NCI-H2171 treated with DMSO at 0.1 percent for 48 hours (cell line): ENCODE results near the gene WFDC6.
"Not testable (repeated sequence)": the region's sequence is repeated elsewhere in the genome, so short reads cannot be mapped to it uniquely, and the experiment has no call there.

Experiments used
- DNase-seq: peaks from one replicate; lab custom pipeline; 2025; lab: John Stamatoyannopoulos, UW

Gene WFDC6

DNA sequence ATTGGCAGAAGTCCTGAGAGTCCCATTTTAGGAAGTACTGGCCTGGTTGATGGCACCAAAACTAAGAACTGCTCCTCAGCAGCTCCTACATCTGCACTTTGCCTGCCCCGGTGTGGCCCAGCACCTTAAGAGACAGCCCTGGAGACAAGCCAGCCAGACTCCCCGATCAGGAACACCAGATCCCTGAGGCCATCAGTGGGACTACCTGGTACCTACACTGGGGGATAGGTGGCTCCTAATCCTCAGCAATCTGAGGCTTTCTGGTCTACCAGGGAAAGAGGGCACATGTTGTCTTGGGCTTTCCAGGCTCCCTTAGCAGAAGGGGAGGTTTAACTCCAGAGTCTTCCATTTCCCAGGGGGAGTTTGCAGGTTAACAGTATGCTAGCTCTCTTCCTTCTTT, at the start of gene WFDC6:
TSS of gene WFDC6 (minus strand) at position 101 of the 400 bp plus-strand sequence. CDS start at position 26, 75 bp downstream.
- no peak for DNase-seq

DNA sequence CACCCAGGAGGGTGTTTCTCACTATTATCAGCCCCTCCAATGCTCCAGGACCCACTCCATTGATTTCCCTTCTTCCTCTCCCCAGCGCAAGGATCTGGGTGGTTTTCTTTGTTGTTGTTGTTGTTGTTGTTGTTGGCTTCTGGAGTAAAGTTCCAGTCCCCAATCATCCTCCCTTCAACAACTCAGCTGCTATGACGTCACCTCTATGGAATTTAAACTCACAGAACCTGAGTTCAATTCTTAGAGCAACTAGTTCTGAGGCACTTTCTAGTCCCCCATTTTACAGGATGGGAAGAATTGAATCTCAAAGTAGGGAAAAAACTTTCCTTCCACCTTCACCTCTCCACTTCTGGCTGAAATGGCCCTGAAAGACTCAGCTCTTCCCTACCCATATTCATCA, 49.5 kb upstream of the WFDC6 start:
- no peak for DNase-seq

DNA sequence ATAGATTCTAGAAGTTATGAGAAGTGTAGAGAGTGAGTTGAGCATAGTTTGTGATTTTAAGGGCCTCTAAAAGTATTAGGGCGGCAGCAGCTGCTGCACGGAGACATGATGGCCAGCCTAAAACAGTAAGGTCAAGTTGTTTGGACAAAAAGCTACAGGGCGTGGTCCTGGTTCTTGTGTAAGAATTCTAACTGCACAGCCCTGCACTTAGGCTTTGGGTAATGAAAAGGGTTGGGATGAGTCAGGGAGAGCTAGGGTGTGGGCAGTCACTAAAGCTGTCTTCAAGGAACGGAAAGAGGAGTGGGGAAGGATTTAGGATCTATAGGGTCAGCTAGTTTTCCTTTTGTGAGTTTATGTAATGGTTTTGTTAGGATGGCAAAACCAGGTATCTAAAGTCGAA, 46.7 kb upstream of the WFDC6 start:
- not testable (repeated sequence) for DNase-seq

DNA sequence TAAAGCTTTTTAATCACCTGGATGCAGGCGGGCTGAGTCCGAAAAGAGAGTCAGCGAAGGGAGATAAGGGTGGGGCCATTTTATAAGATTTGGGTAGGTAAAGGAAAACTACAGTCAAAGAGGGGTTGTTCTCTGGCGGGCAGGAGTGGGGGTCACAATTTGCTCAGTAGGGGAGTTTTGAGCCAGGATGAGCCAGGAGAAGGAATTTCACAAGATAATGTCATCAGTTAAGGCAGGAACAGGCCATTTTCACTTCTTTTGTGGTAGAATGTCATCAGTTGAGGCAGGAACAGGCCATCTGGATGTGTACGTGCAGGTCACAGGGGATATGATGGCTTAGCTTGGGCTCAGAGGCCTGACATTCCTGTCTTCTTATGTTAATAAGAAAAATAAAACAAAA, 45.0 kb upstream of the WFDC6 start:
- DNase-seq, result not testable (repeated sequence)

DNA sequence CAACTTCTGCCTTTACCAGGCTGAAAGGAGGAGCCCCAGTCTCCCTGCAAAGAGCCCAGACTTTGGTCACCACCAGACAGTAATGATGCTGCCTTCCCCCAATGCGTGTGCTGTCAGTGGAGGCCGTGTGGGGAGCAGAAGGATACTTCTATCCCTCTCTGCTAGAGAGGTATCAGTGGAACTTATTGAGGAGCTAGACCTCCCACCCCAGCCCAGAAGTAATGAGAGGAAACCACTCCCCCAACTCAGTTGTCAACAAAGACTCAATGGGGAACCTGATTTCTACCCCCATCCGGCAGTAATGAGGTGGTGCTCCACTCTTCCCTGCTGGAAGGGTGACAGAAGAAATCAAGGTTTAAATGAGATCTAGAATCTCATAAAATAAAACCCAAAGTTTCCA, 44.2 kb upstream of the WFDC6 start:
- DNase-seq, result no peak

DNA sequence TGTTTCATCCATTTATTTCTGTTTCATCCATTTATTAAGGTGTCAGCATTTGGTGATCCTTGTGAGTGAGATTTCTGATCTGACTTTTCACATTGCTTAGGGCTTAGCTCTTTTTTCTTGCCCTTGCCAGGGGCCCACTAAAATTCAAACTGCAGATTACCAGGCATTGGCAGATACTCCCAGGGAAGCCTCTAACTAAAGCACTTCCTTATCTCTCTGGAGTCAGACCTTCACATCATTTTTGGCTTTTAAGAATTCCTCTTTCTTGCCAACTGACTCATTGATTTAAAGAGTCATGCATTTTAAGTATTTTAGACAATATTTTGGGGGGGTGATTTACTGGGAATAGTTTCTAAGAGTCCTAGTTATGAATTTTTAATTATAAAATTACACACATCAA, 42.4 kb upstream of the WFDC6 start:
- no peak for DNase-seq

DNA sequence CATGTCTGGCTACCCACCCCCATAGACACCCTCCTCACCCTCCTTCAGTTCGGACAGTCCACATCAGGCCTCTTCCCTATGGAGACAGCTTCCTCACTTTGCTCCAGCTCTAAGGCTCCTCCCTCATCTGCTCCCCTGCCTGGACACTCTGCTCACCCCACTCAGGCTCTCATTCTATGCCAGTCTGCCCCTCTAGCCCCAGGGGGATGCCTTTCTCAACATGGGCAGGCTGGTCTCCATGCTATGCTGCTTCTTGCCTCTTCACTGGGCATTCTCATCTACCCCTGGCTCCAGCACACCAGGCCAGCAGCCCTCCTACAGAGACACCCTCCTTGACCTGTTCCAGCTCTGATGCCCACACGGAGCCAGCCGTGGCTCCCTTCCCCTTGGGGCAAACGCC, 39.9 kb upstream of the WFDC6 start, which contains the start of gene WFDC8:
TSS of gene WFDC8 (minus strand) at position 101 of the 400 bp plus-strand sequence. CDS start at position 64, 37 bp downstream.
- no peak for DNase-seq

DNA sequence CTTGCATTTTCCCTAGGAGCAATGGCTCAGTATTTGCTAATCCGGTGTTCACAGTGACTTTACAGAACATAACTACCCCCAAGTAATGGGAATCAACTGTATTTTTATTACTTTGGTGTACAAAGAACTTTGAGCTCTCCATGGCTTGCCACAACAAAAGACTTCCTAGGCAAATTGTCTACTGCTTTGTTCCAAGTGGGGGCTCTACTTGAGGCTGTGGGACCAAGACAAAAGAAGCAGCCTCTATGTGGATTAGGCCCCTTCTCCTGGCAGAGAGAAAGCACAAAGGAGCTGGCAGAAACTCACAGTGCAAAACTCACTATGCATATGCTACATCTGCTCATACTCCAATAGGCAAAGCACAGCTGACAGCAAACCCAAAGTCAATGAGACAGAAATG, 38.9 kb upstream of the WFDC6 start:
- DNase-seq, result no peak

DNA sequence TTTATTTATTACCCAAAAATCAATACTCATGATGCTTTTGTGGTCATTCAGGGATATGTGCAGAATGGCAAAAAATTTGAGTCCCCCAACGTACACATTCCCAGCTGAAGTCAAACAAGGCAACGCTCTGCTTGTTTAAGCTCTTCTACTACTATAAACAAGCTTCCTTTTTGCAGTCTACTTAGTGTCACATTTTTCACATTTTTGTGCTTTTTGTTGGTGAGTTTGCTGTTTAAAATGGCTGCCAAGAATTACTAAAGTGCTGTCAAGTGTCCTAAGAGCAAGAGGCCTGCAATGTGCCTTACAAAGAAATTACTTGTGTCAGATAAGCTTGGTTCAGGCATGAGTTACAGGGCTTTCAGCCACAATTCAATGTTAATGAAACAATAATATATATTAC, 37.7 kb upstream of the WFDC6 start:
- DNase-seq, result no peak

DNA sequence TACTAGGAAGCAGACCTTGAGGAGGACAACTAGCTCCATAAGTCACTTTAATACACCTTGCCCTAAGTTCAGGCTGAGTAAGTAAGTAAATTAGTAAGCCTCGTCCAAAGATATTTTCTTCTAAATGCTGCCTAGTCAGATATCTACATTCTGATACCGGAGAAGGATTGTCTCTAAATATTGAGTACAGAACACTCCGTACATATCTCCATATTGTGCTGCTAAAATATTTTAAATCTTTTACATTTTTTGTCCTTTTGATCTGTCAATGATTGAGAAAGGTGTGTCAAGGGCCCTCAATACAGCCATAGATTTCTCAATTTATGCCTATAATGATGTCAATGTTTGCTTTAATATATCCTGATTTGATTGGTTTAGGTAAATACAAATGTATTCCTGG, 36.6 kb upstream of the WFDC6 start:
- DNase-seq, result no peak

DNA sequence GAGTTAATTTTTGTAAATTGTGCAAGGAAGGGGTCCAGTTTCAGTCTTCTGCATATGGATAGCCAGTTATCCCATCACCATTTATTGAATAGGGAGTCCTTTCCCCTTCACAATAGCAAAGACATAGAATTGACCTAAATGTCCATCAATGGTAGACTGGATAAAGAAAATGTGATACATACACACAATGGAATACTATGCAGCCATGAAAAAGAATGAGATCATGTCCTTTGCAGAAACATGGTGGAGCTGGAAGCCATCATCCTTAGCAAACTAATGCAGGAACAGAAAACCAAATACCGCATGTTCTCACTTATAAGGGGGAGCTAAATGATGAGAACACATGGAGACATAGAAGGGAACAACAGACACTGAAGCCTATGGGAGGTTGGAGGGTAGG, 30.4 kb upstream of the WFDC6 start:
- not testable (repeated sequence) for DNase-seq

DNA sequence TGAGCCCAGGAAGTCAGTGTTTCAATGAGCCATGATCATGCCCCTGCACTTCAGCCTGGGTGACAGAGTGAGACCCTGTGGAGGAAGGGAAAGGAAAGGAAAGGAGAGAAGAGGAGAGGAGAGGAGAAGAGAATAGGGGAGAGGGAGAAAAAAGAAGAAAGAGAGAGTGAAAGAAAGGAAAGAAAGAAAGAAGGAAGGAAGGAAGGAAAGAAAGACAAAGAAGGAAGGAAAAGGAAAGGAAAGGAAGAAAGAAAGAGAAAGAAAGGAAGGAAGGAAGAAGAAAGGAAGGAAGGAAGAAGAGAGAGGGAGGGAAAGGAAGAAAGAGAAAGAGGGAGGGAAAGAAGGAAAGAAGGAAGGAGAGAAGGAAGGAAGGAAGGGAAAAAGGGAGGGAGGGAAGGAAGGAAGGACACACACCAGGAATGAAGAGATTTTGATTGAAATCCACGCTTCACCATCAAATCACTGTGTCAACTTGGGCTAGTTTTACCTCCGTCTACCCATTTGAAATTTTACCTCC, 25.5 kb upstream of the WFDC6 start:
- DNase-seq, result no peak

DNA sequence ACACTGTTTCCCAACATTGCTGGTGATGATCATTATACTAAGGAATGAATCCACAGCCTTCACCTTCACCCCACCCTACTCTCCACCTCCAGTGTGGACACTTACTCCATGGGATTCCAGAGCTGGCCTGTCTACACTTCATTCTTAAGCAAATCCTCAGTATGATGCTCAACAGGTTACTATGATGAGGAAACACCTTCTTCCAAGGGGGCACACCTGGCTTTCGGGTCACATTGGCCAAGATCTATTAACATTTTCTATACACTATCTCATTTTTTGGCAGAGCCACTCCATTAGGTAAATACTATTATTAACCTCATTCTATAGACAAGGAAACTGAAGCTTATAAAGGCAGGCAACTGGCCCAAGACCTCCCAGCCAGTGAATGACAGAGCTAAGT, 15.9 kb upstream of the WFDC6 start:
- DNase-seq, result no peak

DNA sequence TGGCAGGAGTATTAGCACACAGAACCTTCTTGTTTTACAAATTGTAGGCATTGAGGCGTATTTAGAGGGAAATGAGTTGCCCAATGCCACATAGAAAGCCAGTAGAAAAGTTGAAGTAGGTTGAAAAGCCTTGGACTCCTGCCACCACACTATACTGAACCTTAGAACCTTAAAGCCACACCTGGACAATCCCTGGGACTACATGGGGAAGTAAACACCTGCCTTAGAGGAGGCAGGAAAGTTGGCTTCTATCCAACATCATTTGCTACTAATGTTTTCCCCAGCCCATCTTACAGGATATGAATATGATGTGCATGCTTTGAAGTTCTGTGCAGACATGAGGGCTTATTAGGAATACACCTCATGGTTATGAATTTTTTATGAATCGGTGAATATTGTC, 13.2 kb upstream of the WFDC6 start:
- DNase-seq, result no peak

DNA sequence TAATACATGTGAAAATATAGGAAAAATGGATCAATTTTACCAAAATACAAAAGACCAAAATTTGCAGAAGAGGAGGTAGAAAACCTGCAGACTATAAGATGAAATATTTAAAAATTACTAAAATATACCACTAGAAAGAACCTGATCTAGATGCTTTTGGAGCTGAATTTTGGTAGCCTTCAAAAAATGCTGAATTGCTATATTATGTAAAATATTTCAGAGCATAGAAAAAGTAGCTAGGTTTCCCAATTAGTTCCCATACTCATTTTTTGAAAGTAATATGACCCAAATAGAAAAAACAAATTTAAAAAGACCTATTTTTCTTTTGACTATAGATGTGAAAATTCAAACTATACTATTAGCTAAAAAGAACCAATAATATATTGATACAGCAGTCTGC, 11.5 kb upstream of the WFDC6 start:
- DNase-seq, result no peak

DNA sequence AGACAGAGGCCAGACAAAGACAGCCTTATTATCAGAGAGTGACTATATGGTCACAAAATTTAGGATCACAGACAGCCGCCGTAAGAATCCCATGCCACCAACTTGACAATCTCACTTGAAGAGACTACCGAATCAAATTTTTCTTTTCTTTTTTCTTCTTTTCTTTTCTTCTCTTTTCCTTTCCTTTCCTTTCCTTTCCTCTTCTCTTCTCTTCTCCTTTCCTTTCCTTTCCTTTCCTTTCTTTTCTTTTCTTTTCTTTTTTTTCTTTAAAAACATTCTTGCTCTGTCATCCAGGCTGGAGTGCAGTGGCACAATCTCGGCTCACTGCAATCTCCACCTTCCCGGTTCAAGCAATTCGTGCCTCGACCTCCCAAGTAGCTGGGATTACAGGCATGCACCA, 9.1 kb upstream of the WFDC6 start:
- DNase-seq, result no peak

DNA sequence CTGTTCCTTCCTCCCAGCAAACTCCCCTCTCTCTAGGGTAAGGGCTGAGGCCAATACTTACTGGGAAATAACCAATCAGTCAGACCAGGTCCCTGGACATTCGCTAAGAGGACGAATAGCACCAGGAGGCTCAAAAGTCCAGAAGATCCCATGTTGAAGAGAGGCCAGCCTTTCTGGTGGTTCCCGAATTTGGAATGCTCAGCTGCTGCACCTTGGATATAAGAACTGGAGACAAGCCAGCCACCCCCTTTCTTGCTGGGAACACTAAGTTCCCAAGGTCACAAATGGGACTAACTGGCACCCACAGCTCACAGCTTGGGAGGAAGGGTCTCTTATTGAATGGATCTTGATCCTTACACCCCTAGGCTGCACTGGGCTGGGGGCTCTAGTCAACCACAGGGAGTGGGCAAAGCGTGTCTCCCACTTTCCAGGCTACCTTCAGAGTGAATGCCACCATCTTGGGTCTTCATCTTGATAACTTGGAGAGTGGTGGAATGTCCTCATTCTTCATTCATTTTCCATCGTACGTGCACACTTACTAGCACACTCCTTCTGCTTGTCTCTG, 8.0 kb upstream of the WFDC6 start, which contains the start of gene EPPIN:
TSS of gene EPPIN (minus strand) at position 196 of the 565 bp plus-strand sequence. CDS start at position 152, 44 bp downstream.
- no peak for DNase-seq

DNA sequence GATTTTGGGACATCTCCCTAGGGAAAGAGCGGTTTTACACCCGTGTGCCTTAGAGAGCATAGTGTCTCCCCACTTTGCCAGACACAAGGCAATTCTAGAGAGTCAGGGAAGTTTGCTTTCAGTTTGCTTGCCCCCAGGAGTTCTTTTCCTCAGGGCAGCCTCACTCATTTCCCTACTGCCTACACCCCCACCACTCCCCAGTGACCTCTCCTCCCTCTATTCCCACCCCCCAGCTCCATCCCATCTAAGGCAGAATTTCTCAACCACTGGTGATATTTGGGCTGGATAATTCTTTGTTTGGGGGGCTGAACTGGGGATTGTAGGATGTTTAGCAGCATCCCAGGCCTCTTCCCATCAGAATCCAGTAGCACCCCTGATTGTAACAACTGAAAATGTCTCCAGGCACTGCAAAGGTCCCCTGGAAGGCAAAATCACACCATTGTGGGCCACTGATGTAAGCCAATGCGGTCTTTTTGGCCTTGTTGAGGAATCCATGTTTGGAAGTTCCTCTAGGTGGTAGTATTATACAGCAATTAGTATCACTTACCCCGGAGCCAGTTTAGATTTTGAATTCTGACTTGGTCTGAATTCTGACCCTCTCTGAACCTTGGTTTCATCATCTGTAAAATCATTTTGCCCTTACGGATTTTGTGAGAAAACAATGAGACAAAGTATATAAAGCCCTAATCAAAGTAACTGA, 6.6 kb upstream of the WFDC6 start:
- DNase-seq, result peak; percentile 5

DNA sequence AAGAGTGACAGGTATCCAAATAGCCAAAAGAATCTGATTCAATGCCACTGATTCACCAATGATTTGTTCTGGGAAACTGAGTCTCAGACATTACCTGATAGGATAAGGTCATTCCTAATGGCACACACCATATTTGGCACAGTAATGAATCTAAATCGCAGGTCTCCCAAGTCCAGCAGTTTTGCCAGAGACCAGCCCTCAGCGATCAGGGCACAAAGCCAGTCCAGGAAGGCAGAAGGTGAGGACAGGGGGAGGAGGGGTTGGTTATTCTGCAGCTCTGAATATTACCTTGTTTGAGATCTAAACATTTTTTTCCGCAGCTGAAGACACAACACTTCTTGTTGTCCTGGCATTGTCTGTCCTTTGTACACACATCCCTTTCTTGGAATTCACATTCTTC, 6.1 kb upstream of the WFDC6 start:
- no peak for DNase-seq

DNA sequence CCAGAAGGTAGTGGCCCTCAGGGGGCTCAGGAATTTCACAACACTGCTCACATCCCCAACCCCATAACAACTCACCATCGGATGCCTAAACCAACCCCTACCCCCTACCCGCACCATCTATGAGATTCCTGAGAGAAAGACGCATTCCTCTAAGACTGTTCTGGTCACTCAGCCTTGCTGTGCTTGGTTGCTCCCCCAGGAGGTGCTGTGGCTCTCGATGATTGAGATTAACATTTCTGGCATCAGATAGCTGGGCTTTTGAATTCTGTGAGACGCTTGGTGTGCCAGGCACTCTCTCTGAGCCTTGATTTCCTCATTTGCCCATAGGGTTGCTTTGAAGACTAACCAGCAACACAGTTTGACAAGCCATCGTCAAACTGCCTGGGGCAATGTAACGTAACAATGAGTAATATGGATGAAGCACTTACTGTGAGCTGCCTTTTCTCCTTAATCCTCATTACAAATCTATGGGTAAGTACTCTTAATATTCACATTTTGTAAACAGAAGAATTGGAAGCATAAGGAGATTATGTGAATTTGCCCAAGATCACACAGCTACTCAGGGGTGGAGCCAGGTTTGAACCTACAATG, 978 bp downstream of the WFDC6 start:
- DNase-seq, result no peak

DNA sequence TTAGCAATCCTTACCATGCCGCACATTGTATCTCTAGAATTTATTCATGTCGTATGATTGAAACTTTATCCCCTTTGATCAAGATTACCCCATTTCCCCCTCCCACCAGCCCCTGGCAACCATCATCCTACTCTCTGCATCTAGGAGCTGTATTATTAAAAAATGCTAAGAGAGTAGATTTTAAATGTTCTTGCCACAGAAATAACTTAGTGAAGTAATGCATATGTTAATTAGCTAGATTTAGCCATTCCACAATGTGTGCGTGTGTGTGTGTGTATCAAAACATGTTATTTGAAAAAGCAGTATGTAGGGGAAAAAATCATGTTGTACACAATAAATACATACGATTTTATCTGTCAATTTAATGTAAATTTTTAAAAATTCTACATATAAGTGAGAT, 12.0 kb downstream of the WFDC6 start:
- DNase-seq, result no peak

DNA sequence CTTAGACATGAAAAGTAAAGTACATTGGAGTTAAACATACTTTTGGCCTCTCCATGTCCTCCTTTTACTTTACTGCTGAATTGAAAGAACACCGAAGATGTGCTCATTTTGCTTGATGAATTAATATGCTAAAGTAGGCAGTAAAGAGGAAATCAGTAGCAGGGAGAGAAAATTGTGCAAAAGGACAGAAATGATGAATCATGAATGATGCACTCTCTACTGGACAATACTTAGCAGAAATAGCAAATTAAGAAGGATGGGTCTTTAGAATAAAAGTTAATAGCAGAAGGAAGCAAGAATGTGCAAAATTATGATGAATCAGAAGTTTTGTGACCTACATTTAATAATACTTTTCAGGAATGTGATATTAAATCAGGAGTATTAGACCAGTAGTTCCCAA, 15.5 kb downstream of the WFDC6 start:
- no peak for DNase-seq

DNA sequence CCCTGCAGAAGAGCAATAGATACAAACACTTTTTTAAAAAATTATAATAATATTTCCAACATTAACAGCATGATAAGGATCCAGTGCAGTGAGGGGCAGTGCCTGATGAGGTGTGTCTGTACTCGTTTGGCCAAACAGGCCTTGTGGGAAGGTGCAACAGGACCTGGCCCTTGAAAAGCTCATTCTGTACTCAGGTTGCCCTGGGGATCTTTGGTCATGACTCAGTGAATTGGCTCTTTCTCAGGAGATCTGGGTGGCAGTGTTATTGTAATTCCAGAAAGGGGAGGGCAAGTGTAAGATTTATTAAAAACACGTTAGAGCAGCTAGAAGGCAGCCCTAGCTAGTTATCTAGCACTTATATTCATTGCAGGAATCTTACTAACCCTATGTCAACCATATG, 21.0 kb downstream of the WFDC6 start:
- no peak for DNase-seq
